Activated CD4-positive, alpha-beta T cell treated with anti-CD3 and anti-CD28 coated beads, Interleukin-2, Interleukin-4, amounts not matched to agents 100 ng/mL and 50 ng/mL, durations not matched to agents 16 hours and 8 hours (primary cell): Measurements from ENCODE around the gene ADCY9.
"Not testable (repeated sequence)": the region's sequence is repeated elsewhere in the genome, so short reads cannot be mapped to it uniquely, and the experiment has no call there.

ENCODE experiments used
- DNase-seq: peaks from one replicate; pipeline ENCODE4 v3.0.0-alpha.2; 2020; ENCODE audit warnings: low spot score

ADCY9 gene

DNA sequence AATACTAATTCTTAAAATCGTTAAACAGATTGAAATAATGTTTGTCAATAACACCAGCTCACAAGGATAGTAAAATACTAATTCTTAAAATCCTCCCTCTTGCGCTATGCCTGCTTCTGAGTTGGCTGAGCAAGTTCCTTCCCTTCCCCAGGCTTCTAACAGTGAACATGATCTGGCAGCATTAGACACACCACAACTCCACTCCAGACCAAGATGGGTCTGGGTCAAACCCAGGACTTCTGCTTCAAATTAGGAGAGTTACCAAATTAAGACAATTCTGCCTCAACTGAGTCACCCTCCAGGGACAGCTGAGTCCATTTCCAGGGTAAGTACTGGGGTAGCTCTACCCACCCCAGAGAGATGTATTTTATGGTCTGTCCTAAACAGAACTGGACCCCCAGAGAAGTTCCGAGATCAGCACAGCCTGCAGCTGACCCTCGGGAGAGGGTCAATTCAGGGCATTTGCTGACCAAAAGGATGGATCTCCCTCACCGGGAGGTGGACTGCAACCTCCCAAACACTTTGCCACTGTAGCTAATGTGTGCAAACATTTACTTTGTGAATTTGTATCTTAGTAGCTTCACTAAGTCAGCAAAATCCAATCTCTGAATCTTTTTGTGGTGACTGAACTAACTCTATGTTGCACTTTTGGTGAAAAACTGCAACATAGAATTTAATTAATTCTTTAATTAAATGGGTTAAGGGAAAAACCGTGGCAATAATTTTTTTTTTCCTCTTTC is 48.8 kb downstream of the ADCY9 start:
- no peak for DNase-seq

DNA sequence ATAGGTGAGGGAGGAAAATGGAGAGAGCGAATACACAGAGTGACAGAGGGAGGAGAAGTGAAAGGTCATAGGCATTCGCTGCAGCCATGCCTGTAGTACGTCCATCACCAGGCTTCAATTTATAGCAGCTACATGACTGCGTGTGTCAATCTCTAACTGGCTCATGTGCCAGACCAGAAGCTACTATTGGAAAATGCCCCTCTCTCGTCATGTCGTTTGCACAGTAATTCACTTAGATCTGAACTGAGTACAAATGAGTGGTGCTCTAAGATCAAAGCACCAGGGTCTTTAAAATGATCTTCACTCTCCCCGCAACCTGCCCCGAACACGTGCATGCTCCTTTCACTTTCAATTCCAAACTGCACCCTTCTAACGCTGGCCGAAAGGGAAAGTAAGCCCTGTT is 51.3 kb downstream of the ADCY9 start:
- peak; percentile 30 for DNase-seq

DNA sequence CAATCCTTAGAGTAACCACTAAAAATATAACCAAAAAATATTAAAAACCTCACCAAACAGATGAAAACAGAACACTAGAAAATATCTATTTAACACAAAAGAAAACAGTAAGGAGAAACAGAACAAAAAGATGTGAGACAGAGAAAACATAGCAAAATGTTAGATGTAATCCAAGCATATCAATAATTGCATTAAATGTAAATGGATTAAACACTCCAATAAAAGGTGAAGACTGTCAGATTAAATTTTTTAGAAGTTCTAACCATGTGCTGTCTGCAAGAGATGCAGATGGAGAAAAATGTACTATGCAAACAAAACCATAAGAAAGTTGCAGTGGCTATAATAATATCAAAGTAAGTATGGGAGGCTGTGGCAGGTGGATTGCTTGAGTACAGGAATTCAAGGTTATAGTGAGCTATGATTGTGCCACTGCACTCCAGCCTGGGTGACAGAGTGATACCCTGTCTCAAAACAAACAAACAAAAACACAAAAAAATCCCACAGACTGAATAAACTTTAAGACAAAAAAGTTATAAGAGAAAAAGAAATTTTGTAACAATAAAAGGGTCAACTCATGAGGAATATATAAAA is 53.9 kb downstream of the ADCY9 start:
- DNase-seq, result no peak

DNA sequence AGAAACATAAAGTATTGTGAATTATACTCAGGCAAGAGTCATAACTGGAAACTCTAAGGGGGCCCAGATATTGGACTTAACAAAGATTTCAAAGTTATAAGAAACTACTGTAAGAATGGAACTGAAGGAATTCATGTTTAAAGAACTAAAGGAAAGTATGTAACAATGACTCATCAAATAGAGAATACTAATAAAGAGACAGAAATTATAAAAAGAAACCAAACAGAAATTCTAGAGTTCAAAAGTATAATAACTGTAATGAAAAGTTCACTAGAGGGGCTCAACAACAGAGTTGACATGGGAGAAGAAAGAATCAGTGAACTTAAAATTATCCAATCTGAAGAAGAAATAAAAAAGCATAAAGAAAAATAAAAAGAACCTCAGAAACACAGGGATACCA is 55.4 kb downstream of the ADCY9 start:
- DNase-seq, result no peak

DNA sequence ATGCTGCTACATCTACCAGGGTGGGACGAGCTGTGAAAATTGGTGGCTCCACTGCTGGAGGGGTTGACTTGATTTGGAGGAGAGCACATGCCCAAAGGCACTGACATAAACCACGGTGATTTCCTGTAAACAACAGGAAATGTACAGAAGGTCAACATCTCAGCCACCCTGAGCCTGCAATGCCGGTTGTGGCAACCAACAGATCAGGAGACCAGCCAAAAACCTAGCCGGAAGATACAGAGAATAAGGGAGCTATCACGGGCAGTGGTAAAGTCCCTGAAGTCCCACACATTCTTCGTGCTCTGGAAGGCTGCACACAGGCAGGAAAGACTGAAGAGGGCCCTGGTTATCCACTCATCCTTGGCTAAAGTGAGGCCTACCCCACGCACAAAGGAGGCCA is 56.2 kb downstream of the ADCY9 start:
- DNase-seq, result no peak

DNA sequence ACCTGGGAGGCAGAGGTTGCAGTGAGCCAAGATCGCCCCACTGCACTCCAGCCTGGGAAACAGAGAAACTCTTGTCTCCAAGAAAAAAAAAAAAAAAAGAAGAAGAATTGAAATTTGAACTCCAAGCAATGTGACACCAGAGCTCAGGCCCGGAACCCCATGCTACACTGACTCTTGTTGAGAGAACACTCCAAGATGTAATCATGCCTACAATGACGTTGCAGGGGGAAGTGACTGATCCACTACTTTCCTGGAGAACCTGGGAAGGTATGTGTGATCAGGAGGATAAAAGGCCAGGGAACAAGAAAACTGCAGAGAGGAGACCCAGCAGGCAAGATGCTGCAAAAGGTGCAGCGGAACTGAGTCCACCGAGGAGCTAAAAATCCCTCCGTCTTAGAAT is 57.9 kb downstream of the ADCY9 start:
- no peak for DNase-seq

DNA sequence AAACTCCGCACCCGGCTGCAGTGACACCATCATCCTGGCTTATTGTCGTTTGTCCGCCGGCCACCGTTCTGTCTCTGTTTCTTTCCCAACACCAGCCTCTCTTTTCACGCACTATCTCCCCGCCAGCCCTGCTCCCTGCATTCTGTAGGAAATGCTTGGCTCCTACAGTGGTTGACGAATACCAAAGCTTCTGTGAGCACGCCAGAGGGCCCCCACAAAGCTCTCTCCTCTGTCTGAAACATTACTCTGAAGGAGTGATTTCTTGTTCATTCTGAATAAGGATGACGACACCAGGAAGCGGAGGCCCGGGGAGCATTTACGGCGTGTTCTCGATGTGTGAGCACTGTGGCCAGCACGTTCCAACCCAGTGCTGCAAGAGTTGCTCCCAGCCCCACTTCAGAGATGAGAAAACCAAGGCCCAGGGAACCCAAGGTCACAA is 58.8 kb downstream of the ADCY9 start:
- DNase-seq, result no peak

DNA sequence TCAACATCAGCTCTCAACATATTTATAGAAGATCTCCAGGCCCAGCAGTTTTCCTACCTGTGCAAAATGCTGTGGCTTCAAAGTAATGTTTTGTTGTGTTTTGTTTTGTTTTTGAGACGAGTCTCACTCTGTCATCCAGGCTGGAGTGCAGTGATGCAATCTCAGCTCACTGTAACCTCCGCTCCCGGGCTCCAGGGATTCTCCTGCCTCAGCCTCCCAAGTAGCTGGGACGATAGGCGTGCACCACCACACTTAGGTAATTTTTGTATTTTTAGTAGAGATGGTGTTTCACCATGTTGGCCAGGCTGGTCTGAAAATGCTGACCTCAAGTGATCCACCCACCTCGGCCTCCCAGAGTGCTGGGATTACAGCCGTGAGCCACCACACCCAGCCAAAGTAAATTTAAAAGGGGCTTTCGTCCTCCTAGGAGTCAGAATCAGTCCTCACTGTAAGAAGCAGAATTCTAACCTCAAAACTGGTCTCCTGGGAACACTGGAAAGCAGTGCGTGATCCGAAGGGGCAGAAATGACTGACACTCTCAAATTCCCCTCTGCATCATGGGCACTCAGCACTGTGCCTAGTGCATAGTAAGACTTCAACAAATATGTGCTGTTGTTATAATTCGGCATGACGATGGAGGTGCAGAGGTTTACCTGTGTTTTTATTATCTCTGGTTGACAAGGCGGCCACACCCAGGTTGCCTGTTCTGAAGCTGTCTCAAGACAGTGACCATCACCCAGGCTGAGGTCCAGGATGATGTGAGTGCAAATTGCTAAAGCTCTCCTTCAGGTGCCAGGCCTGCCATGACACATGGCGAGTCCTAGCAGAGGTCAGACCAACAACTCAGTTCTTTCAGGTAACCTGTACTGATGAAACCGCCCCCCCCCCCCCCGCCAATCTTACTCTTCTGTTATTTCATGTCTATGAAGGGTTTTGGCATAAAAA is 59.8 kb downstream of the ADCY9 start:
- DNase-seq, result no peak

DNA sequence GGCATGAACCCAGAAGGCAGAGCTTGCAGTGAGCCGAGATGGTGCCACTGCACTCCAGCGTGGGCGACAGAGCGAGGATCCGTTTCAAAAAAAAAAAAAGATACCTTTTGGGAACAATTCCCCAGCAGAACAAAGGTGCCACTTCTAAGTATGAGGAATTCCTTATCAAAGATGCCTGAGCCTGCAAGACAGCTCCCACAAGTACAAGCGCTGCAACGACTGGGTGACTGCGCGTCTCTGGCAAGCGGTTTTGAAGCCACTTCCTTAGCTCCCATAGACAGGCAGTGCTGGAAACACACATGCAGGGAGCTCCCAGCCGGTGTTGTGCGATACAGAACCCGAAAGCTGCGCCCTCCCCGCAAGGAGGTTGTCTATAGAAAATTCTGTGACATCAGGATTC is 60.5 kb downstream of the ADCY9 start:
- DNase-seq, result no peak

DNA sequence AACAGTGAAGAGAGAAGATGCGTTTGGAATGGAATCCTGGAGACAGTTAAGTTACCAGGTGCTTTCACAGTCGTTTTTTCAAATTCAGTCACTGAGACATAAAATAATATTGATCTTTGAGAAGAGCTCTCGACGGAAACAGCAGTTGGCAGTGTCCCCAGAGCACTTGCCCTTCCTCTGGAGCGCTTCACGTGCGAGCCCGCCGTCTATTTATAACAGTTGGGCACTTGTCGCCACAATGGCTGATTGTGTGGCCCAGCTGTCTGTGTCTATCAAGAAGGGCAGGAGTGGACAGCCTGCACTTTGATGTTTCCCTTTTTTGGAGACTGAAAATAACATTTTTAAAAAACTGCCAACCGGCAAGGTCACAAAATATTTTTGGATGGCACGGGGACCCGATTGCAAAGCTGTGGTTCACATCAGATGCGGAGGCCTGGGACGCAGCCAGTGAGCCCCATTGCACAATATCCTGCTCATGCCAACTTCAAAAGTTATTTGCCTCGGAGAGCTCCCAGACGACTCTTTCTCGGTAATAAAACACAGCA is 62.9 kb downstream of the ADCY9 start:
- no peak for DNase-seq

DNA sequence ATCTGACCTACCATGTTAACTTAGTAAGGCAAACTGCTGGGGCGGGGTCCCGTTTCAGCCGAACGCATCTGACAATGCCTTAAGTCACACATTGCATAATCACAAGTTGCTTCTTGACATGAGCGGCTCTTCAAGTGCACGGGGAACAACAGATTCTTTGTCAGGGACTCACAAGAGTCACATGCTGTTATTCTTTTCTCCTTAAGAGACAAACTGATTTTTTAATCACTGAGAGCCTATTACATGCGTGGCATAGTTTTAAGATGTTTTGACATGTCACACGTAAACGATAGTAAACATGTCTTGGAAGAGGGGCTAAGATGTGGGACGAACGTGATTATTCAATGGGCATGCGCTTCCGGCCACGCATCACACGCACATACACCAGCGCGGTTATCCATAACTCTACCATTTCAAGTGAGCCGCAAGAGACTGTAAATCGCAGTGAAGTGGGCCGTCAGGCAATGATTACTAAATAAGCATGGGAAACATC is 63.4 kb downstream of the ADCY9 start:
- DNase-seq, result no peak

DNA sequence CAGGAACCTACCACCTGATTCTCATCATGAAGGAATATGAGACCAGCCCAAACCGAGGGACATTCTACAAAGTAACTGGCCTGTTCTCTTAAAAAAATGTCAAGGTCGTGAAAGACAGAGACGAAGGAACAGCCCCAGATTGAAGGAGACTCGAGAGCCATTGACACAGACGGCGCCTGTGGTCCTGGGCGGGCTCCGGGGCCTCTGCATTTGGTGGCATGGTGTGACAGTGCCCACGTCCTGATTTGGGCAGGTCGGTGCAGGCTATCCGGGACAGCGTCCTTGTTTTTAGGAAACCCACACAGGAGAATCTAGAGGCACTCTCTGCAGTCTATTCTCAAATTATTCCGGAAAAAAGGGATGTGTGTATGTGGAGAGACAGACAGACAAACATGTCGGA is 64.1 kb downstream of the ADCY9 start:
- no peak for DNase-seq

DNA sequence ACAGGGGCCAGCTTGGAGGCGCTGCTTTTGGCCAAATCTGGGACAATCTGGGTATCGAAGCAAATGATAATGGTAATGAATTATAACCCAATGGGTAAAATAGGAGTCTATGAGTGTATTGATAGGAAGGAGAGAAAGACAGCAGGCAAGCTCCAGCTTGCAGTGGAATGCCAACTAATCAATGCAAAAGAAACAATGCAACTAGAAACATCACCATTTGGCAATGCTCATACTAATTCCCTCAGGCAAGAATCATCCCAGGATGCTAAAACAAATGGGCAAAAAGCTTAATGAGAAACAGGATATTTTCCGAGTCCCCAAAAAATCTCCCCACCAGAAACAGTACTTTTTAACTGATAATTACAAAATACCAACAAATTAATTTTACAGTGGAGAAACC is 64.7 kb downstream of the ADCY9 start:
- DNase-seq, result no peak

DNA sequence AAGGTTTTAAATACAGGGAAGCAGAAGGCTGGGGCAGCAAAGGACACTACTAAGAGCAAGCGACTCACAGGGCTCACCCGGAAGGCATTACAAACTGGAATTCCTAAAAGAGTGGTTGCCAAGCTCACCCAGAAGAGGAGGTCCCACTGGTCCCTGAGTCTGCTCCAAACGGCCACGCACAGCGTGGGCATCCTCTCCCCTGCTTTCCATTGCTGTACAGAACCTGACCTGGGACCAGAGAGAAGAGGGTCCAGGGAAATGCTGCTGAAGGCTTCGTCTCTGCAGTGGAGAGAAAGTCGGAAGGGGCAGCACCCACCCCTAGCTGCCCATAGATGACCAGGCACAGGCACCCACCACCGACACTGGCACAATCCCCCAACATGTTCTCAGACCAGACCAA is 67.2 kb downstream of the ADCY9 start:
- no peak for DNase-seq

DNA sequence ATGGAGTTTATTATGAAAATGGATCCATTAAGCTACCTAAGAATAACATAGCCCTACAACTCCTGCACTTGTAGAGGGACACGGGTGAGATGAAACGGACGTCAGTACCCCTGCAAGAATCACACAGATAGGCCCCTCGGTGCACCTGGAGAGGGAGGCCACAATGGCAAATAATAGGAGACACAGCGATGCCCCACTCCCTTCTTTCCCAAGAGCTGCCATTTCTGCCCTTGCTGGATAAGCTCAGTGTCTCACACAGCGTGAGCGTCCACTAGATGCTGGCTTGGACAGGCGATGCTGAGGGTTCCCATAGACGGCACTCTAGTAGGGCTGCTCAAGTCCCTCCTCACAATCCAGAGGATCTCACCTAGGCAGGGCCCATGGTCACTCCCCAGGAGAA is 67.8 kb downstream of the ADCY9 start:
- DNase-seq, result no peak

DNA sequence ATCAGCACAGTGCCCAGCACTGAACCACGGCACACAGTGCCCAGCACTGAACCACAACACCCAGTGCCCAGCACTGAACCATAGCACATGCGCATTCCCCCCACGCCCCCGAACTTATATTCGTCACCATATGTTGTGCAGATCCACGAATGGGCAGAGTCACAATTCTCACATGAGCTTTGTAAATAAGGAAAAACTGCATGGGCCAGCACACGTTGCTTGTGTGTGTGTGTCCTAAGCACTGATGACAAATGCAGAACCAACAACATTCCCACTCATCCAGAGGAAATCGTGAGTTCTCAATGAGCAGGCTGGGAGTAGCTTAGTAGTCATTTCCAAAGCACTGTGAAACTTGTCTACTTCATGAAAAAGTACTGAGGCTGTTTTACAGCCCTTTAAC is 70.0 kb downstream of the ADCY9 start:
- no peak for DNase-seq

DNA sequence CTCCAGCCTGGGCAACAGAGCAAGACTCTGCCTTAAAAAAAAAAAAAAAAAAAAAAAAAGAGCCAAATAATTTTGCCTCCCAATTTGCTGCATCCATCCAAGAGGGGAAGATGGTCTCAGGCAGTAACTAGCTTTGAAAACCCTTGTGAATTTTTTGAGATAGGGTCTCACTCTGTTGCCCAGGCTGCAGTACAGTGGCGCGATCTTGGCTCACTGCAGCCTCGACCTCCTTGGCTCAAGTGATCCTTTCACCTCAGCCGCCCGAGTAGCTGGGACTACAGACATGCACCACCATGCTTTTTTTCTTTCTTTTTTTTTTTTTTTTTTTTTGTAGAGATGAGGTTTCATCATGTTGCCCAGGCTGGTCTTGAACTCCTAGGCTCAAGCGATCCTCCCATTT is 70.7 kb downstream of the ADCY9 start:
- DNase-seq, result not testable (repeated sequence)

DNA sequence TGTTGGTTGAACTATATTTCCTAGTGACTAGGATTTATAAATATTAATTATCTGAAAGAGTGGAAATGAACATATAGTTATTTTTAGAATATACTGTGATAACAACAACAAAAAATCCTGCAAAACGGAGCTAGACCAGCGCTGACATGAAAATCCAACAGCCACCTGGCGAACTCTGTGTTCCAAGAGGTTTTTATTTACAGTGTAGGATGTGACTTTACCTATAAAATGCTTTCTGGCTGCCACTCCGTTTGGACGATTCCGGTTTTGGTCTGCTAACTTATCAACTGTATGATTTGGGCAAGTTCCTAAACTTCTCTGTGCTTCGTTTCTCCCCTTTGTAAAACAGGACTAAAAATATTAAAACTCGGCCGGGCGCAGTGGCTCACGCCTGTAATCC is 73.7 kb downstream of the ADCY9 start:
- DNase-seq, result no peak

DNA sequence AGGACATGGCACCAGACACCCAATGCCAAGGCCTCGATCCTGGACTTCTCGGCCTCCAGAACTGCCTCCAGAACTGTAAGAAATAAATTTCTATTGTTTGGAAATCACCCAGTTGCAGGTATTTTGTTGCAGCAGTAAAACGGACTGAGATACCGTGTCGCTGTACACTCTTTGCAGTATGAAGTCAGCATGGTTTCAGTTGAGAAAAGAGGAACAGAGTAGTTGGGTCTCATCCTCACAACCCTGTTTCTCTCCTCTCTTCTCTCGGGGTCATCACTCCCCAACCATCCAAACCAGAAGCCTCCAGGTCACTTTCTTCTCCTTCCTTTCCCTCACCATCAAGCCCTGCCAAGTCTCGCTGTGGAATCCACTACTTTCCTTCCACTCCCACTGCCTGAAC is 77.8 kb downstream of the ADCY9 start:
- DNase-seq, result no peak

DNA sequence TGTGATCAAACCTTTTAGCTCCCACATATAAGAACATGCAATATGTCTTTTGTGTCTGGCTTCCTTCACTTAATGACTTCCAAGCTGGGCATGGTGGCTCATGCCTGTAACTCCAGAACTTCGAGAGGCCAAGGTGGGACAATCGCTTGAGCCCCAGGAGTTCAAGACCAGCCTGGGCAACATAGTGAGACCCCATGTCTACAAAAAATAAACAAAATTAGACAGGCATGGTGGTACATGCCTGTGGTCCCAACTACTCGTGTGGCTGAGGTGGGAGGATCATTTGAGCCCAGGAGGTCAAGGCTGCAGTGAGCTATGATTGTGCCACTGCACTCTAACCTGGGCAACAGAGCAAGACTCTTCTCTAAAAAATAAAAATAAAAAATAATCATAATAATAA is 79.3 kb downstream of the ADCY9 start:
- DNase-seq, result not testable (repeated sequence)

DNA sequence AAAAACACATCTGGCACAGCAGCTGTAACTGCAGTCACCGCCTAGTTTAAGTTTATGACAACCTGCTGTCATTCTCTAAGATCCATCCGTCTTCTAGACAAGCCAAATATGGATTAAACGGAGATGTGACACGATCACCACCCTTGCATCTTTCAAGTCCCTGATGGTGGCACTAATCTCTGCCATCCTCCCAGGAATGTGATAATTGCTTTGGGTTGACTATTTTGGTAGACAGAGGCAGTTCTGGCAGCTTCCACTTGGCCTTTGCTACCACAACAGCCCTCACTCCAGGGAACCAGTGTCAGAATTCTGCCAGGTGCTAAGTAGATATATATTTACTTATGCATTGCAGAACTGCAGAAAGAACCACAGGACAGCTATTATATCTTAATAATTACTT is 81.3 kb downstream of the ADCY9 start:
- no peak for DNase-seq

DNA sequence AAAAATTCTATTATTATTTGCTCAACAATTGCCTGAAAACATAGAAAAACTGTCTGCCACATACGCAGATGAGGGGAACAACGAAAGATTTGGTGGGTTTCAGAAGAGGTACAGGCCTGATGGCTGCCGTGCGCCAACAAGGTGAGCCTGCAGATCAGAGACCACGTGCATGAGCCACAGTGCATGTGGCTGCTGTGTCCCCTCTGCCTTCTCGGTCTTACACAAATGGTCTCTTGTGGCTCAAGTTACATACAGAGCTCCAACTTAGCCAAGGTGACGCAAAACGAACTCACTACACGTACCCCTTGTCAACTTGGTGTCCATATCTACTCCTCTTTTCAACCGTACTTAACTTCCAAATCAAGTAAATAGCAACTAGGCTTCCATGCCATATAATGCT is 82.3 kb downstream of the ADCY9 start:
- DNase-seq, result no peak

DNA sequence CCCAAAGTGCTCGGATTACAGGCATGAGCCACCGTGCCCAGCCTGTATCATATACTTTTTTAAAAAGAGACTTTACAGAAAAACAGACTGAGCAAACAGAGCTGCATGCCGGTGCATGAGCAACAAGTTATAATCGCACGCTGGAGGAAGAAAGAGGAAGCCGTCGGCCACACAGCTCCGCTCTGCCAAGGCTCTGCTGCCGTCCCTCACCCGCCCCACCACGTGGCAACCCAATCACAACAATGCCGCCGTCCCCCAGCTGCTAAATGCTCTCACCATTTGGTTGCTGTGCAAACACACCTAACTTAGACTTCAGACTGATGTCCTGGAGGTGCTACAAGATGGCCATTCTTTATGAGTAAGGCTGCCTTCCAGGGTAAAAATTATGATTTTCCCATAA is 83.5 kb downstream of the ADCY9 start:
- DNase-seq, result no peak
